DMS 273 (cell line): ENCODE measurements around the gene CEBPA.

ENCODE experiments used
- DNase-seq: peaks from one replicate; lab custom pipeline; 2025; ENCODE audit not compliant: unreplicated experiment; lab: John Stamatoyannopoulos, UW

CEBPA gene

GRCh38 chr19:33273881-33274662, 28.3 kb downstream of the CEBPA start:
- peak; percentile 31 for DNase-seq

- no peak for DNase-seq
These were observed 29.1 kb downstream of the CEBPA start for GRCh38 chr19:33273065-33273736.

- DNase-seq, result peak; percentile 46
These were observed 30.9 kb downstream of the CEBPA start for GRCh38 chr19:33271246-33272021.

GRCh38 chr19:33270769-33271168, 31.6 kb downstream of the CEBPA start:
- no peak for DNase-seq

GRCh38 chr19:33269016-33269415, 33.3 kb downstream of the CEBPA start:
- DNase-seq, result no peak

GRCh38 chr19:33268162-33268991, 34.0 kb downstream of the CEBPA start:
- no peak for DNase-seq

- DNase-seq, result no peak
These were observed 34.6 kb downstream of the CEBPA start for GRCh38 chr19:33267706-33268105.

GRCh38 chr19:33266974-33267484, 35.3 kb downstream of the CEBPA start:
- DNase-seq, result no peak

GRCh38 chr19:33264881-33265445, 37.4 kb downstream of the CEBPA start:
- no peak for DNase-seq

- no peak for DNase-seq
These were observed 38.9 kb downstream of the CEBPA start for GRCh38 chr19:33263325-33264023.

GRCh38 chr19:33261511-33262189, 40.7 kb downstream of the CEBPA start:
- no peak for DNase-seq

GRCh38 chr19:33260628-33261418, 41.5 kb downstream of the CEBPA start:
- DNase-seq, result no peak

GRCh38 chr19:33259539-33259938, 42.8 kb downstream of the CEBPA start:
- no peak for DNase-seq

GRCh38 chr19:33257828-33258227, 44.5 kb downstream of the CEBPA start:
- DNase-seq, result no peak

- peak; percentile 20 for DNase-seq
These were observed 46.1 kb downstream of the CEBPA start for GRCh38 chr19:33256261-33256660.

- no peak for DNase-seq
These were observed 46.6 kb downstream of the CEBPA start for GRCh38 chr19:33255781-33256180.

- DNase-seq, result no peak
These were observed 48.0 kb downstream of the CEBPA start for GRCh38 chr19:33254245-33254824.

- no peak for DNase-seq
These were observed 49.4 kb downstream of the CEBPA start for GRCh38 chr19:33252971-33253370.
